Measurements from ENCODE around the gene RBM17. TPM values are rescaled to one million over a fixed set of nuclear protein-coding genes. Genes with fewer than 3 reads are reported as not detected.

Gene RBM17
- total and polyA plus RNA-seq, 11 donors = 29.2 to 83.9 (median 60.6) TPM

DNA sequence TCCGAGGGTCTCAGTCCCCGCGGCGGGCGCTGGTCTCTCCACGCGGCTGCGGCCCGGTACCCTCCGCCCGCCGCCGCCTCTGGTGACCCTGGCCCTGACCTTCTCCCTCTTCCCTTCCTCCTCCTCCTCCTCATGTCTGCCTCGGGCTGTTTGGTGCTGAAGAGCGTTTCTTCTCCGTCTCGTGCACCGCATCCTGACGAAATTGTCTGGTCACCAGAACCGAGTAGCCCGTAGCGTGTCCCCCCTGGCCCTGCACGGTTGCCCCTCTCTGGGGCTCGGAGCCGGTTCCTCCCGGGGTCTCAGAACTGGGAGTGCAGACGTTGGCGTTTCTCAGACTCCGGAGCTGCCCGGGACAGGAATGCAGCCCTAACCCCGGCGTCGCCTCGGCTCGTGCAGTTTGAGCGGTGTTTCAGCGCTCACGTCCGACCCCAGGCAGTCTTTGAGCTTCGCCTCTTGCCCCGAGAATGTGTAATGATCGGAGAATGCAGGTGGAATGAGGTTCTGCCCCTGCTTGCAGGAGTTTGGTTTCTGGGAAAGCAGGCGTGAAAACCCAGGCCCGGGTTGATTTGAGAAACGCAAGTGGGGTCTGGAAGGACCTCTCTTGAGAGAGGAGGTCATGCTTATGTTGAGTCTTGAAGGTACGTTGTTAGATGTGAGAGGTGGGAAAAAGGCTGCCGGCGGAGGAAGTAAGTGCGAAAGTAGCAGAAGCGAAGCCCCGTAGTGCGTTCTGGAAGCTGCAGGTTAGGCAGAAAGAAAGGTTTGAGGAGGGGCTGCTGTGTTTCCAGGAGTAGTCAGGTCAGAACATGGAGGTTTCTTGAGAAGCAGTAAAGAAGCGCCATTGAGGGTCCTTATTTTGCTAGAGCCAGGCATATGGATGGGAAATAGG lies 743 bp downstream of the RBM17 start:
- ATAC-seq (peak in 2 of 4 donors; percentile 5), DNase-seq (peak in 4 of 5 donors; percentile 19 to 70 (median 27))
- WGBS, 4 donors = 0 to 1% (median 1%) methylated on average over 47 to 53 of the region's 53 CpGs
- Histone ChIP-seq H3K4me1 (peaks cover 7 to 63% (median 52%) of the 10 kb centered on the region in 12 donors), H3K4me3 (peak overlapping the region; percentile 78 to 95 (median 92)), H3K36me3 (no peaks in the 10 kb centered on the region), H3K27ac (peak overlapping the region; percentile 81 to 95 (median 91)), H3K9me3 (no peaks in the 10 kb centered on the region), H3K27me3 (no peaks in the 10 kb centered on the region)
- intact Hi-C loops (cut with DNase I) = loop anchor here in 9 of 10 donors (1.0 to 10.0 kb wide), 17 partner anchors 37 to 313 kb away; partner anchors contain the start of genes ANKRD16 (in 1 of the 9), FBH1 (in 1 of the 9) and PFKFB3 (in 1 of the 9)
- TF ChIP-seq CTCF (IDR thresholded peaks at IDR 0.05) (no peak), POLR2A (IDR thresholded peaks at IDR 0.05) (no peak)

DNA sequence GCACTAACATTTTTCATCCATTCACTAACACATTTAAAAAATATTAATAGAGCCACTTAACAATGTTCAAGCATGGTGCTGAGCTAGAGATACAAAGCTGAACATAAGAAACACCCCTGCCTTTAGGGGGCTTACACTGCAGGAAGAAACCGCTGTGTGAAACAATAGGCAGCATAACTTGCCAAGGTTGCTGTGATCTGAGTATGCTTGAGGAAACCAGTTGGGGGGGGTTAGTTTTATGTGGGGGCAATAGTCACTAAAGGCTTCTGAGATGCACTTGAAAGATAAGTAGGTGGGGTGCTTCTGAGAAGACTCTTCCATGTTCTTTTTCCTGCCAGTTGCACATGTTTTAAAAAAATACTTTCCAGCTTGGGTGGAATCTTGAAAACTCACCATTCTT lies 2.8 kb downstream of the RBM17 start:
- TF ChIP-seq CTCF (IDR thresholded peaks at IDR 0.05) (peak in 2 of 12 donors; percentile 6 to 20), POLR2A (IDR thresholded peaks at IDR 0.05) (no peak)
- Histone ChIP-seq H3K9me3 (no peaks in the 10 kb centered on the region), H3K27me3 (no peaks in the 10 kb centered on the region), H3K27ac (peak overlapping the region in 9 of 12 donors; percentile 2 to 56 (median 20)), H3K36me3 (no peaks in the 10 kb centered on the region), H3K4me1 (peaks cover 7 to 76% (median 64%) of the 10 kb centered on the region in 12 donors), H3K4me3 (peak overlapping the region in 4 of 12 donors; percentile 6 to 91 (median 14))
- intact Hi-C loops (cut with DNase I) = loop anchor here in 3 of 10 donors (5.0 to 10.0 kb wide), 3 partner anchors 53 to 79 kb away; no protein-coding TSS in a partner anchor
- peak in 2 of 5 donors; percentile 36 to 43 for DNase-seq
- peak in 3 of 4 donors; percentile 7 to 53 (median 16) for ATAC-seq
- WGBS, 4 donors = 21 to 45% (median 28%) methylated on average over 1 of the region's 1 CpG

DNA sequence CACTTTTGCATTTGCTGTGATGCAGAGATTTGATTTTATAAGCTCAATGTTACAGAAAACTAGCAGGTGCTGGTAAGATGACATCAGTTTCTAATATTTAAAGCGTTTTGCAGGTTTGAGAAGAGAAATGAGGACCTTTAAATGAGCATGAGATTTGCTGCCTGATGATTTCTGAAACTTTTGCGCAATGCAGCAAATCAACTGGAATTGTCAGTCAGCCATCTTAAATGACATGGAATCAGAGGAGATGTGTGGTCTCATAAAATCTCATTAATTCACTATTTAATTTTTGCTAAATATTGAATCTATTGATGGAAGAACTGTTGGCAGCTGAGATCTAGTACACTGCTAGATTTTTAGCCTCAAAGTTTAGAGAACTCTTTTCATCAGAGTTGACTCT lies 3.9 kb downstream of the RBM17 start:
- Histone ChIP-seq H3K27ac (peak overlapping the region in 2 of 12 donors; percentile 5 to 16), H3K9me3 (no peaks in the 10 kb centered on the region), H3K27me3 (no peaks in the 10 kb centered on the region), H3K36me3 (peaks cover 0 to 10% (median 8%) of the 10 kb centered on the region in 9 donors), H3K4me3 (no peak overlapping the region), H3K4me1 (peaks cover 7 to 74% (median 60%) of the 10 kb centered on the region in 12 donors)
- intact Hi-C loops (cut with DNase I) = loop anchor here in 3 of 10 donors (5.0 to 10.0 kb wide), 3 partner anchors 52 to 80 kb away; no protein-coding TSS in a partner anchor
- TF ChIP-seq POLR2A (IDR thresholded peaks at IDR 0.05) (no peak), CTCF (IDR thresholded peaks at IDR 0.05) (no peak)
- 71 to 81% (median 77%) methylated on average over 2 of the region's 2 CpGs for WGBS, 4 donors
- DNase-seq = no peak
- no peak for ATAC-seq

Data from heart left ventricle (tissue), 16 donors.